DOHH2 (cell line): ENCODE data around the gene MTR.

ENCODE experiments used
- CTCF ChIP-seq: fragments of 200-600 bp; sonication (generic); IDR thresholded peaks from one replicate; pipeline ENCODE4 v1.5.1; 2014; ENCODE audit warnings: antibody characterized with exemption, mild to moderate bottlenecking, low read depth, low read length; ENCODE audit not compliant: poor library complexity, severe bottlenecking
- EZH2phosphoT487 ChIP-seq: fragments of 200-600 bp; sonication (generic); IDR thresholded peaks from 2 replicates; pipeline ENCODE4 v1.6.1; 2017; ENCODE audit warnings: borderline replicate concordance, mild to moderate bottlenecking, antibody characterized with exemption, low read length, moderate library complexity, mixed read lengths

DNA sequence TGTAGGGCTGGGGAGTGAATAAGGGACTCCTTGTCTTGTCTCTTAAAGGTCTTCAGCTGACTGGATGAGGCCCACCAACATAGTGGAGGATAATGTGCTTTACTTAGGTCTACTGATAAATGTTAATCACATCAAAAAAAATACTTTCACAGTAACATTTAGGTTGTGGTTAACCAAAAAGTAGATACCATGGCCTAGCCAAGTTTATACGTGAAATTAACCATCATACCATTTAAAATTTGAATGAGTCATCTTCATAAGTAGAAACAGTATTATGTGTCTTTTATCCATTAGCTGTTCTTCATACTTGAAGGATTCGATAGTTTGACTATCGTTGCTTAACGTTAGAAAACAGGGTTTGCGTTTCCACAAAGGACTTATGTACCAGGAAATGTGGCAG is 80.9 kb downstream of the MTR start:
- TF ChIP-seq CTCF (no peak), EZH2phosphoT487 (no peak)
